ENCODE data around the gene DAAM1.

Gene DAAM1

DNA sequence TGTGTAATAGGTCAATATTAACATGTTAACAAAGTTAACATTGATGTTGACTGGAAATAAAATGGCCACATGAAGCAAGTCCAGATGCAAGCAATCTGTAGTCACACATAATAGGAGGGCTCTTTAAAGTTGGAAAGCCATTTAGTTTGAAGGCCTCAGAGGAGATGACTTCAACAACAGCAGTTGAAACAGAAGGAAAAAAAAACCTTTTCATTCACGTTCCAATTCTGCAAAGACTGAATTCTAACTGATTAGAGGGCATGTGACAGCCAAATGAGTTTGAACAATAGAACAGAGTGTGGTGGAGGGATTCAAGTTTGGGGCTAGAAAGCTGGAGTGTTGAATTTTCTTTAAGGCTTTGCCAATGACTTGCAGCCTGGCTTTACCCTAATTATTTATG, 41.5 kb upstream of the DAAM1 start:
- H3K27me3 ChIP-seq (ENCODE audit: control insufficient read depth in 1 of 2, insufficient read depth in 1 of 2, low read length in 2 of 2): no peaks in the 10 kb centered on the region

GRCh38 chr14:59148334-59148900, 40.0 kb upstream of the DAAM1 start:
- Histone ChIP-seq H3K9ac (ENCODE audit: low read length) (no peak overlapping the region), H3K79me1 (replicated peaks; ENCODE audit: low read length, poor library complexity, severe bottlenecking) (no peaks in the 10 kb centered on the region), H3K14ac (ENCODE audit: low read length in 2 of 2) (no peak overlapping the region), H2AFZ (ENCODE audit: low read depth, low read length) (no peak overlapping the region), H2BK120ac (ENCODE audit: low read depth, low read length) (no peak overlapping the region), H2BK12ac (ENCODE audit: low read length in 2 of 2) (no peak overlapping the region), H2BK15ac (ENCODE audit: low read depth, poor library complexity, severe bottlenecking) (no peak overlapping the region), H3K23ac (ENCODE audit: low read length in 2 of 2) (no peak overlapping the region), H3K4me3 (ENCODE audit: insufficient read depth in 1 of 2, low read depth in 1 of 2, low read length in 2 of 2) (no peak overlapping the region), H3K18ac (ENCODE audit: low read depth in 1 of 2, low read length in 2 of 2) (no peak overlapping the region), H3K9me3 (ENCODE audit: control insufficient read depth, low read length) (no peaks in the 10 kb centered on the region), H3K36me3 (ENCODE audit: control insufficient read depth in 1 of 2, insufficient read depth in 2 of 2, low read depth in 1 of 2, low read length in 2 of 2) (no peaks in the 10 kb centered on the region), H3K4ac (ENCODE audit: low read depth in 1 of 2, low read length in 2 of 2) (no peak overlapping the region), H3K4me2 (ENCODE audit: low read length, poor library complexity, severe bottlenecking) (no peak overlapping the region), H3K27ac (ENCODE audit: low read length, poor library complexity, severe bottlenecking) (no peak overlapping the region), H4K91ac (ENCODE audit: low read length) (no peak overlapping the region), H3K27me3 (ENCODE audit: control insufficient read depth in 1 of 2, insufficient read depth in 1 of 2, low read length in 2 of 2) (no peaks in the 10 kb centered on the region), H2AK5ac (ENCODE audit: low read length, severe bottlenecking) (no peak overlapping the region), H3K4me1 (ENCODE audit: control insufficient read depth, insufficient read depth, low read depth, low read length) (no peaks in the 10 kb centered on the region), H4K8ac (ENCODE audit: low read length) (no peak overlapping the region), H2BK5ac (ENCODE audit: low read depth, low read length, poor library complexity, severe bottlenecking) (no peak overlapping the region)
- 59% methylated on average over 3 of the region's 4 CpGs for WGBS
- DNase-seq: no peak

More for the DNA sequence above, 41.5 kb upstream of the DAAM1 start:
- no peak overlapping the region for H2BK120ac ChIP-seq (ENCODE audit: low read depth, low read length)
- no peak overlapping the region for H3K18ac ChIP-seq (ENCODE audit: low read depth in 1 of 2, low read length in 2 of 2)
- no peak overlapping the region for H3K27ac ChIP-seq (ENCODE audit: low read length, poor library complexity, severe bottlenecking)
- no peaks in the 10 kb centered on the region for H3K36me3 ChIP-seq (ENCODE audit: control insufficient read depth in 1 of 2, insufficient read depth in 2 of 2, low read depth in 1 of 2, low read length in 2 of 2)
- H3K9ac ChIP-seq (ENCODE audit: low read length): no peak overlapping the region
- H2AK5ac ChIP-seq (ENCODE audit: low read length, severe bottlenecking): no peak overlapping the region
- no peak overlapping the region for H2BK5ac ChIP-seq (ENCODE audit: low read depth, low read length, poor library complexity, severe bottlenecking)
- H4K91ac ChIP-seq (ENCODE audit: low read length): no peak overlapping the region
- H3K23ac ChIP-seq (ENCODE audit: low read length in 2 of 2): no peak overlapping the region
- no peak overlapping the region for H2BK12ac ChIP-seq (ENCODE audit: low read length in 2 of 2)
- H2AFZ ChIP-seq (ENCODE audit: low read depth, low read length): no peak overlapping the region
- no peak overlapping the region for H3K4me2 ChIP-seq (ENCODE audit: low read length, poor library complexity, severe bottlenecking)
- no peak overlapping the region for H4K8ac ChIP-seq (ENCODE audit: low read length)
- H3K4ac ChIP-seq (ENCODE audit: low read depth in 1 of 2, low read length in 2 of 2): no peak overlapping the region
- no peaks in the 10 kb centered on the region for H3K79me1 ChIP-seq (replicated peaks; ENCODE audit: low read length, poor library complexity, severe bottlenecking)
- H2BK15ac ChIP-seq (ENCODE audit: low read depth, poor library complexity, severe bottlenecking): no peak overlapping the region
- DNase-seq: no peak
- H3K4me1 ChIP-seq (ENCODE audit: control insufficient read depth, insufficient read depth, low read depth, low read length): no peaks in the 10 kb centered on the region
- 56% methylated on average over 1 of the region's 1 CpG for WGBS
- H3K4me3 ChIP-seq (ENCODE audit: insufficient read depth in 1 of 2, low read depth in 1 of 2, low read length in 2 of 2): no peak overlapping the region
- no peak overlapping the region for H3K14ac ChIP-seq (ENCODE audit: low read length in 2 of 2)
- no peaks in the 10 kb centered on the region for H3K9me3 ChIP-seq (ENCODE audit: control insufficient read depth, low read length)

GRCh38 chr14:59150990-59151389, 37.5 kb upstream of the DAAM1 start:
- Histone ChIP-seq H3K27ac (ENCODE audit: low read length, poor library complexity, severe bottlenecking) (no peak overlapping the region), H2AFZ (ENCODE audit: low read depth, low read length) (no peak overlapping the region), H3K4me3 (ENCODE audit: insufficient read depth in 1 of 2, low read depth in 1 of 2, low read length in 2 of 2) (no peak overlapping the region), H4K8ac (ENCODE audit: low read length) (no peak overlapping the region), H3K23ac (ENCODE audit: low read length in 2 of 2) (no peak overlapping the region), H3K4me1 (ENCODE audit: control insufficient read depth, insufficient read depth, low read depth, low read length) (no peaks in the 10 kb centered on the region), H3K4me2 (ENCODE audit: low read length, poor library complexity, severe bottlenecking) (no peak overlapping the region), H3K9ac (ENCODE audit: low read length) (no peak overlapping the region), H3K14ac (ENCODE audit: low read length in 2 of 2) (no peak overlapping the region), H2BK5ac (ENCODE audit: low read depth, low read length, poor library complexity, severe bottlenecking) (no peak overlapping the region), H2AK5ac (ENCODE audit: low read length, severe bottlenecking) (no peak overlapping the region), H3K79me1 (replicated peaks; ENCODE audit: low read length, poor library complexity, severe bottlenecking) (no peaks in the 10 kb centered on the region), H3K36me3 (ENCODE audit: control insufficient read depth in 1 of 2, insufficient read depth in 2 of 2, low read depth in 1 of 2, low read length in 2 of 2) (no peaks in the 10 kb centered on the region), H3K9me3 (ENCODE audit: control insufficient read depth, low read length) (no peaks in the 10 kb centered on the region), H3K18ac (ENCODE audit: low read depth in 1 of 2, low read length in 2 of 2) (no peak overlapping the region), H2BK120ac (ENCODE audit: low read depth, low read length) (no peak overlapping the region), H2BK12ac (ENCODE audit: low read length in 2 of 2) (no peak overlapping the region), H3K27me3 (ENCODE audit: control insufficient read depth in 1 of 2, insufficient read depth in 1 of 2, low read length in 2 of 2) (no peaks in the 10 kb centered on the region), H2BK15ac (ENCODE audit: low read depth, poor library complexity, severe bottlenecking) (no peak overlapping the region), H4K91ac (ENCODE audit: low read length) (no peak overlapping the region), H3K4ac (ENCODE audit: low read depth in 1 of 2, low read length in 2 of 2) (no peak overlapping the region)
- DNase-seq: no peak
- WGBS: 96% methylated on average over 2 of the region's 2 CpGs

DNA sequence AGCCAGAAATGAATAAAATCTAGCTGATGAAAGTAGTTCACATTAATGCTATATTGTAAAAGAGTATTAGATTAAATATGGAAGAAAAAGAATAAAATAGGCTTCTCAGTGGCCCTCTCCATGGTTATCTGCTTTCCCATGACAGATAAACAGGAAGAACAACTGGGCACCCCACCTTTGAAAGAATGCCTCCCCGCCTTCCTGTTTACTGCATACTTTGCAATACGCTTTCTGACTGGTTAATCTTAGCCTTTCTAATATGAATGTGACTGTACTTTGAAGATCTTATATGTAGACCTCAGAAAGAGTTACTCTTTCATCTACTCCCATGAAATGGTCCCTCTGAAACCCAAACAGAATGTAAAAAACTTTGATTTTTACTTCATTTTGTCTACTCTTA, 34.1 kb upstream of the DAAM1 start:
- H3K4me1 ChIP-seq (ENCODE audit: control insufficient read depth, insufficient read depth, low read depth, low read length): no peaks in the 10 kb centered on the region
- no peak overlapping the region for H2BK5ac ChIP-seq (ENCODE audit: low read depth, low read length, poor library complexity, severe bottlenecking)
- WGBS: no CpG with 5 or more reads among the region's 2 CpGs
- H4K91ac ChIP-seq (ENCODE audit: low read length): no peak overlapping the region
- no peaks in the 10 kb centered on the region for H3K9me3 ChIP-seq (ENCODE audit: control insufficient read depth, low read length)
- no peak overlapping the region for H3K4me3 ChIP-seq (ENCODE audit: insufficient read depth in 1 of 2, low read depth in 1 of 2, low read length in 2 of 2)
- H3K27ac ChIP-seq (ENCODE audit: low read length, poor library complexity, severe bottlenecking): no peak overlapping the region
- no peak overlapping the region for H2BK15ac ChIP-seq (ENCODE audit: low read depth, poor library complexity, severe bottlenecking)
- H3K4ac ChIP-seq (ENCODE audit: low read depth in 1 of 2, low read length in 2 of 2): no peak overlapping the region
- no peak overlapping the region for H3K14ac ChIP-seq (ENCODE audit: low read length in 2 of 2)
- no peaks in the 10 kb centered on the region for H3K36me3 ChIP-seq (ENCODE audit: control insufficient read depth in 1 of 2, insufficient read depth in 2 of 2, low read depth in 1 of 2, low read length in 2 of 2)
- no peak overlapping the region for H4K8ac ChIP-seq (ENCODE audit: low read length)
- no peaks in the 10 kb centered on the region for H3K79me1 ChIP-seq (replicated peaks; ENCODE audit: low read length, poor library complexity, severe bottlenecking)
- DNase-seq: no peak
- H3K4me2 ChIP-seq (ENCODE audit: low read length, poor library complexity, severe bottlenecking): no peak overlapping the region
- no peak overlapping the region for H3K18ac ChIP-seq (ENCODE audit: low read depth in 1 of 2, low read length in 2 of 2)
- H3K23ac ChIP-seq (ENCODE audit: low read length in 2 of 2): no peak overlapping the region
- H2BK120ac ChIP-seq (ENCODE audit: low read depth, low read length): no peak overlapping the region
- no peak overlapping the region for H3K9ac ChIP-seq (ENCODE audit: low read length)
- no peaks in the 10 kb centered on the region for H3K27me3 ChIP-seq (ENCODE audit: control insufficient read depth in 1 of 2, insufficient read depth in 1 of 2, low read length in 2 of 2)
- no peak overlapping the region for H2AK5ac ChIP-seq (ENCODE audit: low read length, severe bottlenecking)
- no peak overlapping the region for H2BK12ac ChIP-seq (ENCODE audit: low read length in 2 of 2)
- H2AFZ ChIP-seq (ENCODE audit: low read depth, low read length): no peak overlapping the region
